K562 (cell line): Measurements from ENCODE around the gene B3GALT4. TPM values are rescaled to one million over a fixed set of nuclear protein-coding genes. Genes with fewer than 3 reads are reported as not detected.
A peak's percentile ranks its signal among the peaks of the same experiment; 100 is the strongest.

Experiments used
- C11orf30 ChIP-seq: fragments of 450-650 bp; IDR thresholded peaks from 2 replicates; pipeline ENCODE4 v1.6.1; 2016; ENCODE audit warnings: low read depth, mild to moderate bottlenecking
- KDM1A ChIP-seq, 2 experiments: fragments of 450-650 bp; IDR thresholded peaks; 2 replicates each; pipeline ENCODE4 v1.6.1; 2016; ENCODE audit warnings: mild to moderate bottlenecking in 2 of 2
- MEF2D ChIP-seq: conservative IDR thresholded peaks from 2 replicates; pipeline ENCODE4 v1.6.1; 2016; ENCODE audit warnings: low read depth, missing genetic modification characterization, missing compliant biosample characterization
- MYC ChIP-seq, 2 experiments: fragments of 250-450 bp in 1 of 2; sonication (Bioruptor Pico) in 1 of 2; IDR thresholded peaks; 2 replicates each; pipeline versions ENCODE4 v1.5.1 to v1.6.1; 2012 to 2021; ENCODE audit warnings: low read depth in 2 of 2, borderline replicate concordance in 1 of 2, improper control_type of control experiment in 1 of 2, low read length in 1 of 2, mild to moderate bottlenecking in 1 of 2, moderate library complexity in 1 of 2
- NCOA1 ChIP-seq: fragments of 450-650 bp; IDR thresholded peaks from 2 replicates; pipeline ENCODE4 v1.6.1; 2016; ENCODE audit warnings: low read depth
- OTX1 ChIP-seq: fragments of 450-650 bp; formaldehyde crosslinking; IDR thresholded peaks from 2 replicates; pipeline ENCODE4 v1.4.0; 2022; ENCODE audit warnings: mild to moderate bottlenecking
- PHTF2 ChIP-seq: fragments of 250-450 bp; sonication (Bioruptor Pico); IDR thresholded peaks from 2 replicates; pipeline ENCODE4 v1.5.0; 2021; ENCODE audit warnings: mild to moderate bottlenecking
- RAD51 ChIP-seq: fragments of 450-650 bp; IDR thresholded peaks from 2 replicates; pipeline ENCODE4 v1.7.1; 2016; ENCODE audit warnings: low read depth, mild to moderate bottlenecking, borderline replicate concordance
- TCF7 ChIP-seq: sonication (generic); IDR thresholded peaks from 2 replicates; pipeline ENCODE4 v1.6.1; 2016; ENCODE audit warnings: antibody characterized with exemption, borderline replicate concordance
- ZBTB7A ChIP-seq: IDR thresholded peaks from 2 replicates; pipeline ENCODE4 v1.6.1; 2011; ENCODE audit warnings: low read depth, mild to moderate bottlenecking, low read length, moderate library complexity, borderline replicate concordance; ENCODE audit not compliant: control insufficient read depth
- ZFX ChIP-seq: sonication (generic); formaldehyde crosslinking; IDR thresholded peaks from 2 replicates; pipeline ENCODE4 v1.8.0; 2022; ENCODE audit warnings: mild to moderate bottlenecking, missing genetic modification reagents, moderate library complexity
- ZNF12 ChIP-seq: sonication (generic); formaldehyde crosslinking; IDR thresholded peaks from 2 replicates; pipeline ENCODE4 v1.4.0; 2020; ENCODE audit warnings: mild to moderate bottlenecking, missing genetic modification reagents
- ZNF124 ChIP-seq: sonication (generic); formaldehyde crosslinking; IDR thresholded peaks from 2 replicates; pipeline ENCODE4 v1.8.1; 2022; ENCODE audit warnings: missing genetic modification reagents
- polyA plus RNA-seq, 8 experiments: library from polyadenylated mRNA; depleted of rRNA in 4 of 8; stranded (reverse) in 5 of 8; unstranded in 3 of 8; fragments of >200 nt; fragmentation: Nextera tagmentation in 2 of 8; fragmentation: Illumina TruSeq in 1 of 8; extraction: Ambion mirVana in 2 of 8; extraction: Trizol in 1 of 8; gene quantifications; 2 replicates each; pipeline versions ENCODE4 v1.2.1 to v1.2.3, GENCODE V29; 2011 to 2014; ENCODE audit warnings: inconsistent platforms in 1 of 8, missing spikeins in 1 of 8
- total RNA-seq, 7 experiments: library from RNA; depleted of rRNA in 6 of 7; stranded (reverse); fragments of >200 nt in 6 of 7; fragmentation: Illumina TruSeq in 2 of 7; extraction: Trizol in 2 of 7; gene quantifications; 2 replicates each; pipeline versions ENCODE4 v1.2.1 to v1.2.3, GENCODE V29; 2011 to 2021; ENCODE audit warnings: low replicate concordance in 1 of 7
- TF ChIP-seq, protein P1 (sequence below): fragments of 250-450 bp; sonication (Bioruptor Pico); IDR thresholded peaks from 2 replicates; pipeline ENCODE4 v1.8.0; 2021; ENCODE audit warnings: moderate library complexity, mild to moderate bottlenecking, inconsistent platforms
- TF ChIP-seq, protein P2 (sequence below): fragments of 200-800 bp; sonication (Bioruptor generic); IDR thresholded peaks from 2 replicates; pipeline ENCODE4 v1.6.1; 2017; ENCODE audit warnings: missing genetic modification characterization, missing compliant biosample characterization
- TF ChIP-seq, protein P3 (sequence below): fragments of 450-650 bp; formaldehyde crosslinking; IDR thresholded peaks from 2 replicates; pipeline ENCODE4 v1.4.0; 2022; ENCODE audit warnings: missing genetic modification characterization
- TF ChIP-seq, protein P4 (sequence below), 2 experiments: fragments of 450-650 bp in 1 of 2; sonication (generic) in 1 of 2; formaldehyde crosslinking; conservative IDR thresholded peaks; 2 replicates each; pipeline versions ENCODE4 v1.4.0 to v1.8.1; 2020 to 2022; ENCODE audit warnings: mild to moderate bottlenecking in 1 of 2, missing genetic modification reagents in 1 of 2
- TF ChIP-seq, protein P5 (sequence below): sonication (generic); formaldehyde crosslinking; IDR thresholded peaks from 2 replicates; pipeline ENCODE4 v1.8.0; 2022; ENCODE audit warnings: missing genetic modification reagents, mild to moderate bottlenecking, moderate library complexity, borderline replicate concordance
- TF ChIP-seq, protein P6 (sequence below): sonication (generic); formaldehyde crosslinking; IDR thresholded peaks from 2 replicates; pipeline ENCODE4 v1.9.0; 2022; ENCODE audit warnings: mild to moderate bottlenecking, missing genetic modification reagents
- TF ChIP-seq, protein P7 (sequence below): fragments of 450-650 bp; IDR thresholded peaks from 2 replicates; pipeline ENCODE4 v1.6.1; 2017; ENCODE audit warnings: antibody characterized with exemption

Gene B3GALT4
- total and polyA plus RNA-seq, 9 of the 15 experiments (the other 6 are each of a cell fraction or from before 2014, with no cell fraction given): 0.11 to 1.3 (median 0.53) TPM; not detected in 1

DNA sequence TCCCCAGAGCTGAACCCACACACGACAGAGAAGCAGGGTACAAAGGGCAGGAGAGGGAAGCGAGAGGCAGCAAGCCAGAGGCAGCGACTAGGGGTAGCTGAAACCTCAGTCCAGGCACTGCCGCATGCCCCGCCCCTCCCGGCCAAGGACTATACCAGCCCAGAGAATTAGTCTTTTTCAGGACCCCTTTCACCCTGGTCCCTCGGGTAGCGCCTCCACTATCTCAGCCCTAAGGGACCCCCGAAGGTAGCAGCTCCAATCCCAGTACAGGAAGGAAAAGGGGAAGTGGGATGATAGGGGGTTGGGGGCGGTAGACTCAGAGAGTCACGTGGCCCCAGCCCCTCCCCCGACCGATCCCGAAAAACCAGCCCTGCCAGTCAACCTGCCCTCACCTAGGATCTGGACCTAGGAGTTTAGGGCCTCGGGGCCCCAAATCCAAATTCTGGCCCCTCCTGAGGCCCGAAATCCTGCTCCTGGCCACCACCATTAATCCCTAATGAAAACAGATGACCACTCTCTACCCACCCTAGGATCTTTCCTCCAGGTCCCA, 20.6 kb downstream of the B3GALT4 start (continued):
- TF ChIP-seq, protein P1, sequence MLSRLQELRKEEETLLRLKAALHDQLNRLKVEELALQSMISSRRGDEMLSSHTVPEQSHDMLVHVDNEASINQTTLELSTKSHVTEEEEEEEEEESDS: no peak
- TF ChIP-seq, protein P2, sequence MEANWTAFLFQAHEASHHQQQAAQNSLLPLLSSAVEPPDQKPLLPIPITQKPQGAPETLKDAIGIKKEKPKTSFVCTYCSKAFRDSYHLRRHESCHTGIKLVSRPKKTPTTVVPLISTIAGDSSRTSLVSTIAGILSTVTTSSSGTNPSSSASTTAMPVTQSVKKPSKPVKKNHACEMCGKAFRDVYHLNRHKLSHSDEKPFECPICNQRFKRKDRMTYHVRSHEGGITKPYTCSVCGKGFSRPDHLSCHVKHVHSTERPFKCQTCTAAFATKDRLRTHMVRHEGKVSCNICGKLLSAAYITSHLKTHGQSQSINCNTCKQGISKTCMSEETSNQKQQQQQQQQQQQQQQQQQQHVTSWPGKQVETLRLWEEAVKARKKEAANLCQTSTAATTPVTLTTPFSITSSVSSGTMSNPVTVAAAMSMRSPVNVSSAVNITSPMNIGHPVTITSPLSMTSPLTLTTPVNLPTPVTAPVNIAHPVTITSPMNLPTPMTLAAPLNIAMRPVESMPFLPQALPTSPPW (CRISPR knock-in tag): no peak
- no peak for TF ChIP-seq PHTF2 (CRISPR knock-in tag)
- peak; percentile 64; the same call in 1 of the 2 replicates for TF ChIP-seq ZBTB7A
- TF ChIP-seq, protein P3, sequence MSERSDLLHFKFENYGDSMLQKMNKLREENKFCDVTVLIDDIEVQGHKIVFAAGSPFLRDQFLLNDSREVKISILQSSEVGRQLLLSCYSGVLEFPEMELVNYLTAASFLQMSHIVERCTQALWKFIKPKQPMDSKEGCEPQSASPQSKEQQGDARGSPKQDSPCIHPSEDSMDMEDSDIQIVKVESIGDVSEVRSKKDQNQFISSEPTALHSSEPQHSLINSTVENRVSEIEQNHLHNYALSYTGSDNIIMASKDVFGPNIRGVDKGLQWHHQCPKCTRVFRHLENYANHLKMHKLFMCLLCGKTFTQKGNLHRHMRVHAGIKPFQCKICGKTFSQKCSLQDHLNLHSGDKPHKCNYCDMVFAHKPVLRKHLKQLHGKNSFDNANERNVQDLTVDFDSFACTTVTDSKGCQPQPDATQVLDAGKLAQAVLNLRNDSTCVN (CRISPR knock-in tag): no peak
- peak; percentile 90 for TF ChIP-seq RAD51
- peak; percentile 25; the same call in 1 of the 2 replicates for TF ChIP-seq ZFX (CRISPR knock-in tag)
- TF ChIP-seq, protein P4, sequence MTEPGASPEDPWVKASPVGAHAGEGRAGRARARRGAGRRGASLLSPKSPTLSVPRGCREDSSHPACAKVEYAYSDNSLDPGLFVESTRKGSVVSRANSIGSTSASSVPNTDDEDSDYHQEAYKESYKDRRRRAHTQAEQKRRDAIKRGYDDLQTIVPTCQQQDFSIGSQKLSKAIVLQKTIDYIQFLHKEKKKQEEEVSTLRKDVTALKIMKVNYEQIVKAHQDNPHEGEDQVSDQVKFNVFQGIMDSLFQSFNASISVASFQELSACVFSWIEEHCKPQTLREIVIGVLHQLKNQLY (CRISPR knock-in tag; conservative IDR thresholded peaks at IDR 0.05): 0 out of 4 replicates have a peak, but pooled peaks of 1 of the 2 experiments have one; percentile 46
- TF ChIP-seq OTX1: peak; percentile 34; the same call in 1 of the 2 replicates
- TF ChIP-seq NCOA1: no peak
- no peak for TF ChIP-seq MEF2D (tag)
- TF ChIP-seq C11orf30: no peak
- TF ChIP-seq ZNF12: no peak
- no peak for TF ChIP-seq TCF7
- TF ChIP-seq, protein P5, sequence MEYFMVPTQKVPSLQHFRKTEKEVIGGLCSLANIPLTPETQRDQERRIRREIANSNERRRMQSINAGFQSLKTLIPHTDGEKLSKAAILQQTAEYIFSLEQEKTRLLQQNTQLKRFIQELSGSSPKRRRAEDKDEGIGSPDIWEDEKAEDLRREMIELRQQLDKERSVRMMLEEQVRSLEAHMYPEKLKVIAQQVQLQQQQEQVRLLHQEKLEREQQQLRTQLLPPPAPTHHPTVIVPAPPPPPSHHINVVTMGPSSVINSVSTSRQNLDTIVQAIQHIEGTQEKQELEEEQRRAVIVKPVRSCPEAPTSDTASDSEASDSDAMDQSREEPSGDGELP (CRISPR knock-in tag): peak; percentile 36
- no peak for TF ChIP-seq KDM1A (IDR thresholded peaks at IDR 0.05)
- no peak for TF ChIP-seq ZNF124 (CRISPR knock-in tag)
- TF ChIP-seq, protein P6, sequence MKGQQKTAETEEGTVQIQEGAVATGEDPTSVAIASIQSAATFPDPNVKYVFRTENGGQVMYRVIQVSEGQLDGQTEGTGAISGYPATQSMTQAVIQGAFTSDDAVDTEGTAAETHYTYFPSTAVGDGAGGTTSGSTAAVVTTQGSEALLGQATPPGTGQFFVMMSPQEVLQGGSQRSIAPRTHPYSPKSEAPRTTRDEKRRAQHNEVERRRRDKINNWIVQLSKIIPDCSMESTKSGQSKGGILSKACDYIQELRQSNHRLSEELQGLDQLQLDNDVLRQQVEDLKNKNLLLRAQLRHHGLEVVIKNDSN (CRISPR knock-in tag): peak; percentile 92
- TF ChIP-seq, protein P7, sequence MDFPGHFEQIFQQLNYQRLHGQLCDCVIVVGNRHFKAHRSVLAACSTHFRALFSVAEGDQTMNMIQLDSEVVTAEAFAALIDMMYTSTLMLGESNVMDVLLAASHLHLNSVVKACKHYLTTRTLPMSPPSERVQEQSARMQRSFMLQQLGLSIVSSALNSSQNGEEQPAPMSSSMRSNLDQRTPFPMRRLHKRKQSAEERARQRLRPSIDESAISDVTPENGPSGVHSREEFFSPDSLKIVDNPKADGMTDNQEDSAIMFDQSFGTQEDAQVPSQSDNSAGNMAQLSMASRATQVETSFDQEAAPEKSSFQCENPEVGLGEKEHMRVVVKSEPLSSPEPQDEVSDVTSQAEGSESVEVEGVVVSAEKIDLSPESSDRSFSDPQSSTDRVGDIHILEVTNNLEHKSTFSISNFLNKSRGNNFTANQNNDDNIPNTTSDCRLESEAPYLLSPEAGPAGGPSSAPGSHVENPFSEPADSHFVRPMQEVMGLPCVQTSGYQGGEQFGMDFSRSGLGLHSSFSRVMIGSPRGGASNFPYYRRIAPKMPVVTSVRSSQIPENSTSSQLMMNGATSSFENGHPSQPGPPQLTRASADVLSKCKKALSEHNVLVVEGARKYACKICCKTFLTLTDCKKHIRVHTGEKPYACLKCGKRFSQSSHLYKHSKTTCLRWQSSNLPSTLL: no peak
- peak; percentile 20; the same call in 1 of the 2 replicates for TF ChIP-seq MYC (IDR thresholded peaks at IDR 0.05; ENCODE audit: low read depth, low read length)
- no peak for TF ChIP-seq MYC (CRISPR knock-in tag; IDR thresholded peaks at IDR 0.05; ENCODE audit: borderline replicate concordance, low read depth)
